ENCODE data around the gene ENHO. TPM values are rescaled to one million over a fixed set of nuclear protein-coding genes. Genes with fewer than 3 reads are reported as not detected.
A peak's percentile ranks its signal among the peaks of the same experiment; 100 is the strongest.
"Not testable (repeated sequence)": the region's sequence is repeated elsewhere in the genome, so short reads cannot be mapped to it uniquely, and the experiment has no call there.

The ENHO gene
- total RNA-seq, 1 donor from 2014 or later: 3.9 TPM

GRCh38 chr9:34532041-34532440 lies 9.3 kb upstream of the ENHO start:
- ATAC-seq; DNase-seq (ENCODE audit: low spot score): not testable (repeated sequence)

DNA sequence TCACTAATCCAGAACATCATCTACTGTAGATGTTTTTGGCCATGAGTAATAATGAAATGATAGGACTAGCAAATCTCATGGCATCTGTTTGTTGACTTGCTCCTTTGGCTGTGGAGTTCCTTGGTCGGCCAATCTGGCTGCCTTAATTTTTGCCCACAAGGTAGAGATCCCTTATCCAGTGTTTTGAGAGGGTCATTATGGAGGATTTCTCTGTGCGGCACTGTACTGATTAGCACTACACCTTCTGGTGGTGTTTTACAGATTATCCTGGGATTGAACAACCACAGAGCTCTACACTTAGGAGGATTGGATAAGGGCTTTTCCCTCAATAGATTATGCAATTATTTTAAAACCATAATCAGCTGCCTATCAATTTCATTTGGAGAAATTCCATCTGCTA lies 3.2 kb upstream of the ENHO start:
- DNase-seq (ENCODE audit: low spot score): no peak

GRCh38 chr9:34524349-34524748 lies 1.6 kb upstream of the ENHO start:
- ATAC-seq (no peak), DNase-seq (ENCODE audit: low spot score) (no peak)

More for the DNA sequence above, 3.2 kb upstream of the ENHO start:
- no peak for ATAC-seq

DNA sequence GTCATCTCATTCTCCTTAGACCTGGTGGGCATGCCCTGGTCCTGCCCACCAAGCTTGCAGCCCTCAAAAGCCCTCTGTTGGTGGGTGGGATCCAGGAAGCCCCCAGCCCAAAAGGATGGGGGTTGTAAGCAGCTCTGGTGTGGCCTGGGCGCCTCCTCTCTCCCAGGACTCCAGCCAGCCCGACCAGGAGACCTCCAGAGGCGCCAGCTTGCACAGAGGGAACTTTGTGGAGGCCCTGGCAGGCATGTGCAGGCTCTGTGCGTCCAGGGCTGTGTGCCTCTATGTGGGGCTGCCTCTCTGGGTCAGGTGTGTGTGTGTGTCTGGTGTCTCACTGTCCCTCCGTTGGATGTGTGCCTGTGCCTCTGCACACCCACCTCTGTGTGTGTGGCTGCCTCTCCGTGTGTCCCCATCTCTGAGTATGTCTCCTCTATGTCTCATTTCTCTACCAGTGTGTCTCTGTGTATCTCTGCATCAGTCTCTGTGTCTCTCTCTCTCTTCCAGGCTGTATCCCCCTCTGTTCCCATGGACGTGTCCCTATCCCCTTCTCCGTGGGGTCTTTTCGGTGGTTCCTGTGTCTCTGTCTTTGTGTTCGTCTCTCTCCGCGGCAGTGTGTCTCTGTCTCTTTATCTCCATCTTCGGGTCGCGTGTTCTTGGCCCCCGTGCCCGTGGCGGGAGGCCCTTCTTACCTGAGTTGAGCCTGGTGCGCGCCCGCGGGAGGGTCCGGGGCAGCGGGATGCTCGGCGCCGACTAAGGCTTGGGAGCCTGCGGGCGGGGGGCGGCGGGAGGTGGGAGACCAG lies 501 bp downstream of the ENHO start:
- no peak for ATAC-seq
- DNase-seq (ENCODE audit: low spot score): no peak

DNA sequence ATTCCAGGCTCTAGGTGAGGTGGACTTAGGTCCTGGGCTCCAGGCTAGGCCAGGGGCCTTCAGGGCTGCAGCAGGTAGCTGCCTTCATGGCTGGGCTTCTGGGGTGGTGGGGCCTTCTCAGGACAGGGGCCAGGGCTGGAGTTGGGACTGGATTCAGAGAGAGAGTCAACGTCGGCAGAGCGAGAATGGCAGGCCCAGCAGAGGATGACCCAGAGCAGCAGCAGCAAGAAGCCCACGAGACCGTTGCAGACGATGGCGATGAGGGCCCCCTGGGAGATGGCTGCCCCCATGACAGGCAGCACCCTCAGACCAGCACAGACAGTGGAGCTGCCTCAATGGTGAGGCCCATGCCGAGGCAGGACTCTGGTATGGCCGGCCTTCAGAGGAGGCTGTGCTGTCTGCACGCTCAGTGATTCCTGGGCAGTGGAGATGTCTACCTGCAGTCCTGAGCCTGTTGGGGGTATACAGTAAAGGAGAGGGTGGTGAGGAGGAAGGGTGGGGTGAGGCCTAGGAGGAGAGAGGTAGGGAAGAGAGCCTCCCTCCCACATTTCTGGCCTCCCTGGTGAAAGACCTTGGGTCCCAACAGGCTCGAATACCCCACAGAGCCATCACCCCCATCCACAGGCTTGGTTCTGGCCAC lies 1.3 kb downstream of the ENHO start:
- ATAC-seq: no peak
- DNase-seq (ENCODE audit: low spot score): no peak

DNA sequence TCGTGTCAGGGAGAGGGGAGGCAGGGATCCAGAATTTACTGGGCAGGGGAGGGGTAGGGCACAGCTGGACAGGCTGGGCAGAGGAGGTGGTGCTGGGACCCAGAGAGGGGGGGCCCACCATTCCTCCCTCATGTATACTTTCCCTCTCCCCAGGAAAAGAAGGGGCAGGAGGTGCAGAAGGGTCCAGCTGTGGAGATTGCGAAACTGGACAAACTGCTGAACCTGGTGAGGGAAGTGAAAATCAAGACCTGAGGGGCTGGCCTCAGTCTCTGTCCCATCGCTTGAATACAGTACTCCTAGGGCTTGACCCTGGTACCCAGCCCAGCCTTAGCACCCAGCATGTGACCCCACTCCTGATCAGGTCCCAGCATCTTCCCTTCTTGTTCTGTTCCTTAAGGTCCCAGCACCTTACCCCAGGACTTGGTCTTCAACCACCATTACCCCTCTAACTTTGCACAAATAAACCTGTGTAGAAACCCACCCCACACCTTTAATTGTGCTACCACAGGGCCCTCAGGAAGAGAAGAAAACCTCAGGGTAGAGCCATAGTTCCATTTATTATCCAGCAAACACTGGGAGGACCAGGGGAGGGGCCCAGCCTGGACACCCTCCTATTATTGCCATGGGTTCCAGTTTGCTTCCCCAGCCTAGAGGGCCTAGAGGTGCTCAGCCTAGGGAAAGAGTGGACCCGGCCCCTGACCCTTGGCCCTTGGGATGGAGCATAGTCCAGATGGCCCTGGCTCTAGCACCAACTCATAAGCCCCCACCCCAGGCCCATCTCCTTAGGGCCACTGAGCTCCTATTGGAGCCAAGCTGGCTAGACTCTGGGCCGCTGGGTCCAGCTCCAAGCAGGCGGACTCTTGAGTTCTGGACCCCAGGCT lies 2.0 kb downstream of the ENHO start:
- DNase-seq (ENCODE audit: low spot score) (no peak), ATAC-seq (no peak)

GRCh38 chr9:34520096-34520495 lies 2.7 kb downstream of the ENHO start:
- ATAC-seq (no peak), DNase-seq (ENCODE audit: low spot score) (no peak)

DNA sequence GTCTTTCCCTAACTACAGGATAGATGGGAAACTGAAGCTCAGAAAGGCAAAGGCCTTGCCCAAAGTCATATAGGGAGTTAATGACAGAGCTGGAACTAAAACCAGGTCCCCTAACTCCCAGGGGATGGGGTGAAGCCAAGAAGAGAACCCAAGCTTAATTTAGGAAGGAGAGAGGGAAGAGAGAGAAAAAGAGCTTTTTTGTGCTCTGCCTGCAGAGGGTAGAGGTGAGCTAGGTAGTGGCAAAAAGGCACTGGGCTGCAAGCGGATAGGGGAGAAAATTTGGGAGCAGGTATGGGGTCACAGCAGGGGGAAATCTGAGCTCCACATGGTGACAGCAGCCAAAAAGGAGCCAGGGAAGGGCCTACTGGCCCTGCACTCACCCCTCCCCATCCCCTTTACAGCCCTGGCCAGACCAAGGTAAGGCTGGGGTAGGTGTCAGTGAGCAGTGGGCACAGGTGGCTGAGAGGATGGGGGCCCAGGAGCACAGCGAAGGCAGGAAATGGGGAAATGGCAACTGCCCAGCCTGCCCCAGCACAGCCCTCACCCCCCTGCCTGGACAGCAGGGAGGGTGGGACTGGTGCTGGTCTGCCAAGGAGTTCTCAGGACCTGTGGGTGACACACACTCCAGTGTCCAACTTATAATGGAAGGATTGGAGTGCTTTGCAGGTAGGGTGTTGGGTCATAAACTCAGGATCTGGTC lies 3.3 kb downstream of the ENHO start:
- DNase-seq (ENCODE audit: low spot score): no peak

DNA sequence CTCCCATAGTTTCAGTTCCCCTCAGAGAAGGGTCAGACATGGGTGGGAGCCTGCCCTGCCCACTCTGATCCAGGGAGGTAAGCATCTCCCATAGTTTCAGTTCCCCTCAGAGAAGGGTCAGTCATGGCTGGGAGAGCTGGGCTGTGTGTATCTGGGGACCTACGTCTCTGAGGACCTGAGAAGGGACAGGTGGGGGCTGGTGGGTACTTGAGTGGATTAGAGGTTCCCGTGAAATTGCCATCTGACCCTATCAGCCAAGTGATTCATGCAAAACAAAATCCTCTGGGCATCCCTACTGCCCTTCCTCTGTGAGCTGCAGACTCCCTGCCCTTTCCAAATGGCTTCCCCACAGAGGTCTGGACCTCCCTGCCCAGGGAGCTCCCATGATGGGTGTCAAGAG lies 3.9 kb downstream of the ENHO start:
- ATAC-seq (no peak), DNase-seq (ENCODE audit: low spot score) (no peak)

More for the DNA sequence above, 3.3 kb downstream of the ENHO start:
- no peak for ATAC-seq

- no peak for ATAC-seq
- DNase-seq (ENCODE audit: low spot score): no peak
These were observed 4.6 kb downstream of the ENHO start for GRCh38 chr9:34518110-34518616.

DNA sequence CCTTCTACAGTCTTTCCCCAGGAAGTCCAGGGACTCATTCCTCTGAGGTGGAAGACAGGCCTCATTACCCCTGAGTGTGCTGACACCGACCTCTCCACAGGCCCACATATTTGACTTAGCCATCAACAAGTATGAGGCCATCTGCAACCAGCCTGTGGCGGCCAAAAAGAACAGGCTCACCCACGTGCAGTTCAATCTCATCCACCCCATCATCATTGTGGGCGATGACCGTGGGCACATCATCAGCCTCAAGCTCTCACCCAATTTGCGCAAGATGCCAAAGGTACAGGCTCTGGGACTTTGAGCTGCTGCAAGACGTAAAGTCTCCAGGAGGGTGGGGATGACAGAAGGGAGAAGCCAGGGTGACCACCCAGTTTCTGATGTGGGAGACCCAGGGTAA lies 5.6 kb downstream of the ENHO start:
- ATAC-seq: no peak
- no peak for DNase-seq (ENCODE audit: low spot score)

- no peak for DNase-seq (ENCODE audit: low spot score)
- no peak for ATAC-seq
These were observed 6.8 kb downstream of the ENHO start for GRCh38 chr9:34515959-34516358.

DNA sequence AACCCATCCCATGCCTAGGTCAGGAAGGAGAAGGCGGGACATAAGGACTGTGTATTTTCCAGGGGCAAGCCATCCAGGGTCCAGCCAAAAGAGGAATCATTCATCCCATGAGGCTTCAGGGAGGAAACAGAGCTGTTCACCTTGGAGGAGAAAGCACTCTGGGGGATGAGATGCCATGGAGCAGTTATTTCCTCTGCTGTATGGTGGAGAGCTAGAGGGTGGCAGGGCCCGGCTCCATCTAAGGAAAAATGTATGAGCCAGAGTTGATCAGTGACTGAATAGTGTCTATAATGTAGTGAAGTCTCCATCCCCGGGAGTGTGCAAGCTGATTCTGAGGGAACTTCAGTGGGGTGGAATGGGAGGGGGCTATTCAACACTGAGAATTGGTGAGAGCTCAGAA lies 8.0 kb downstream of the ENHO start:
- ATAC-seq (no peak), DNase-seq (ENCODE audit: low spot score) (no peak)

GRCh38 chr9:34514401-34514800 lies 8.4 kb downstream of the ENHO start:
- DNase-seq (ENCODE audit: low spot score) (no peak), ATAC-seq (no peak)

DNA sequence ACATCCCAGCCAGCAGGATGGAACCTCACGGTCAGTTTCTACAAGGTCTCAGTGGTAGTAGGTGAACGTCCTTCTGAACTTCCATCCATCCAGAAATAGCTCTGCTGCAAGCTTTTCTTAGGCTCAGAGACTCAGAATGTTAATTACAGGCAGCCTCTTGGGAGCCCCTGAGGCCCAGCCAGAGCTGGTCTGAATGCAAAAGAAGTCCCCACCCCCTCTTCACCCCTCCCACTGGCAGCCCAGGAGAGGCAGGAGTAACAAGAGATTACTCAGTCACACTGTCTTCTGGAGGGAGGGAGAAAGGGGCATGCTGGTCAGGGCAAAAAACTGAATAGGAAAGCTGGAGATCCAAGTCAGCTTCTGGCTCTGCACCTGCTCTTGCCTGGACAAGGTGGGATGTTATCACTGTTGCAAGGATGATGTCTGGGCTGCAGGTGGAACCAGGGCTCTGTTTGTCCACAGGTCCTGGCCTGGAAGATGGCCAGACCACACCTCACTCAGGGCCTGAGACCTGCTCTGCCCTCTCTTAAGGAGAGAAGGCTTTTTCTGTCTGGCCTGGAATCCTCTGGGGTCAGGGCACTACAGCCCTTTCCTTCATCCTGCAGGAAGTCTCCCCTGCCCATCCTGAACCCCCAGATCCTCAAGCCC lies 9.1 kb downstream of the ENHO start:
- no peak for ATAC-seq
- DNase-seq (ENCODE audit: low spot score): no peak

DNA sequence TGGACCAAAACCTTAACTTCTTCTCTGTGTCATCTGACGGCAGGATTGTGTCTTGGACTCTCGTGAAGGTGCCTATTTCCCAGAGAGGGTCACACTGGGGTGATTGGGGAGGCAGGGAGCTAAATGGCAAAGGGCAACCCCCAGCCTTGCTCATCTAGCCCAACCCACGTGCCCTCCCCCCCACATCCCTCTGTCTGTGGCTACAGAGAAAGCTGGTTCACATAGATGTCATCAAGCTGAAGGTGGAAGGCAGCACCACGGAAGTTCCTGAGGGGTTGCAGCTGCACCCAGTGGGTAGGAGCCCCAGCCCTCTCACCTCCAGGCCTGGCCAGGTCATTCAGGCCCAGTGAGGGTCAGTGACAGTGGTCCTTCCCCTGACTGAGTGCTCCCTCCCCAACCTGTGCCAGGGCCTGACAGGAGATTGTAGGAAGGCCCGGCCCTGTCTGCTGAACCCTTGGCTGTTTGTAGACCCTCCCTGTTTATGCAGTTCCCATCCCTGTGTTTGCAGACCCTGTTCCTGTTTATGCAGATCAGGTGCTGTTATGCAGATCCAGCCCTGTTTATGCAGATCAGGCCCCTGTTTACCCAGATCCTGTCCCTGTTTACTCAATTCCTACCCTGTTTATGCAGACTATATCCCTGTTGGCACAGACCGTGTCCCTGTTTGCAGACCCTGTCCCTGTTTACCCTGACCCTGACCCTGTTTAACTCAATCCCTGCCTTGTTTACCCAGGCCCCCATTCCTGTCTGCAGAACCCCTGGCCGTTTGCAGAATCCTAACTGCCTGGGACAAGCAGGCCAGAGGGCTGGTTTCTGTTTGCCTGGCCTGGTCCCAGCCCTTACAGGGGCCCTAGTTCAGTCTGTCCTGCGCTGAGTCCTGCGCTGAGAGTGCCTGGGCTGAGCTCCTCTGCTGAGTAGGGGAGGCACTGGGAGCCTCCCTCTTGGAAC lies 10.4 kb downstream of the ENHO start:
- ATAC-seq (peak; percentile 92), DNase-seq (ENCODE audit: low spot score) (no peak)

GRCh38 chr9:34510497-34511468 lies 12.0 kb downstream of the ENHO start:
- no peak for ATAC-seq
- DNase-seq (ENCODE audit: low spot score): no peak

DNA sequence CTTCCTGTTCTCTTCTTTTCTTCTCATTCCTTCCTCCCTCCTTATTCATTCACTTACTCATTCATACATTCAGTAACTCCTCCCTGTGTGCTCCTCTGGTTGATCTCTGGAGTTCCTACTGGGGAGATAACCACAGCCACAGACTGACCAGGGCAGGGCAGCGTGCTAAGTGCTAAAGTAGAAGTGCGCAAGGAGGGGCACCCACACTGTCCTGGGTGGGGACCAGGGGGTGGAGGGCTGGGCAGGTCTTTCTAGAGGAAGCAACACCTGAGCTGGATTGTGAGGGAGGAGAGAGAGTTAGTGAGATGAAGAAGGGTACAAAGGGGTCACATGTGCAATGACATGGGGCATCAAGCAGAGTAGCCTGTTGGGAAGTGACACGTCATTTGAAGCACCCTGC lies 13.8 kb downstream of the ENHO start:
- no peak for DNase-seq (ENCODE audit: low spot score)

More for the DNA sequence above, 13.8 kb downstream of the ENHO start:
- no peak for ATAC-seq
